Measurements from ENCODE around the gene CDK18.
"Not testable (repeated sequence)": the region's sequence is repeated elsewhere in the genome, so short reads cannot be mapped to it uniquely, and the experiment has no call there.

Gene CDK18

DNA sequence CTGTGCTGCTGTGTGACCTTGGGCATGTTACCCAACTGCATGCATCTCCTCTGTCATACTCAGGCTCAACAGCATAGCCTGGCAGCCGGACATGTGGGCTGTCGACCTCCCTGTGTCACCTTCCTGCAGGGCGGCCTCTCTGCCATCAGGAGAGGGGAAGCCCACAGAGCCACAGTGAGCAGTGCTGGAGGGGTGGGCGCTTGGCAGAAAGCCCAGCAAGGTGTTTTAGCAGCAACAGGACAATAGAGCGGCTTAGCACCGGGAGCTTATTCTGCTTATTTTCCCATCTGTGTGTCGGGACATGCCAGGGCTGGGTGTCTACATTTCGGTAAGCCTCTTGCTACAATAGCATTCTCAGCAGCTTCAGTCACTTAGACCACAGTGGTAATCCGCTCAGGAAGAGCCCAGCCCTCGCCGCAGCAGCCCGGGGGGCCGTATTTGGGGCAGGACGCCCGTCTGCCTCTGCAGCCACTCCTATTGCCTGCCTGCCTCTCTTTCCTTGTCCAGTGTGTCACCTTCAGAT lies 22.8 kb upstream of the CDK18 start:
- H3K9me3 ChIP-seq (ENCODE audit: control insufficient read depth in 1 of 2, low read length in 2 of 2), result no peaks in the 10 kb centered on the region
- H3K27ac ChIP-seq (ENCODE audit: low read length), result no peak overlapping the region
- no peak overlapping the region for H3K4me3 ChIP-seq (ENCODE audit: low read depth in 1 of 2, low read length in 2 of 2)
- H3K36me3 ChIP-seq (ENCODE audit: control insufficient read depth in 1 of 2, insufficient read depth in 2 of 2, low read length in 2 of 2), result no peaks in the 10 kb centered on the region
- H3K4me1 ChIP-seq (ENCODE audit: control insufficient read depth in 1 of 2, insufficient read depth in 2 of 2, low read length in 2 of 2), result no peaks in the 10 kb centered on the region
- H3K27me3 ChIP-seq (ENCODE audit: low read depth, low read length), result peaks cover 9% of the 10 kb centered on the region

DNA sequence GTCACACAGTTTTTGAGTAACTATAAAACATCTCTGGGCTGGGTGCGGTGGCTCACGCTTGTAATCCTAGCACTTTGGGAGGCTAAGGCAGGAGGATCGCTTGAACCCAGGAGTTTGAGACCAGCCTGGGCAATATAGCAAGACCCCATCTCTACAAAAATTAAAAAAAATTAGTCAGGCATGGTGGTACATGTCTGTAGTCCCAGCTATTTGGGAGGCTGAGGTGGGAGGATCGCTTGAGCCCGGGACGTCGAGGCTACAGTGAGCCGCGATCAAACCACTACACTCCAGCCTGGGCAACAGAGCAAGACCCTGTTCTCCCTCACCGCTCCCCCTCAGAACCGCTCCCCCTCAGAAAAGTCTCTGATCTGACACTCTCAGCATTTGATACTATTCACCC lies 21.9 kb upstream of the CDK18 start:
- H3K4me1 ChIP-seq (ENCODE audit: control insufficient read depth in 1 of 2, insufficient read depth in 2 of 2, low read length in 2 of 2); H3K36me3 ChIP-seq (ENCODE audit: control insufficient read depth in 1 of 2, insufficient read depth in 2 of 2, low read length in 2 of 2); H3K9me3 ChIP-seq (ENCODE audit: control insufficient read depth in 1 of 2, low read length in 2 of 2); H3K4me3 ChIP-seq (ENCODE audit: low read depth in 1 of 2, low read length in 2 of 2); H3K27me3 ChIP-seq (ENCODE audit: low read depth, low read length); H3K27ac ChIP-seq (ENCODE audit: low read length): not testable (repeated sequence)

DNA sequence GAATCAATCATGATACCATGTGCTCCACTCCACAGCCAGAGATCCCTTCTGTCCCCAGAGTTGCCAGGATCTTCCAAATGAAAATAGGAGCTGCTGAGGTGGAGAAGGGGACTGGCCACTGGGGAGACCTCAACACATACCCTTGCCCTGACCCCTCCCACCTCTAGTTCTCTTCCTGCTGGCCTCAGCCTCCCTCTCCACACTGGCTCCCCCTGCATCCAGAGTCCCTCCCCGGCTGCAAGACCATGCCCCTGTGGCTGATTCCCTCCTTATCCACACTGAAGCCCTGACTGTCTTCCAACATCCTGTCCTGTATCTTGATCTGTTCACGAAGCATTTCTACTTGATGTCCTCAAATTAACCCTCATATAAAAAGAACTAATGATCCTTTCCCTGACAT lies 21.1 kb upstream of the CDK18 start:
- peaks cover 9% of the 10 kb centered on the region for H3K27me3 ChIP-seq (ENCODE audit: low read depth, low read length)
- H3K27ac ChIP-seq (ENCODE audit: low read length), result no peak overlapping the region
- no peaks in the 10 kb centered on the region for H3K36me3 ChIP-seq (ENCODE audit: control insufficient read depth in 1 of 2, insufficient read depth in 2 of 2, low read length in 2 of 2)
- H3K9me3 ChIP-seq (ENCODE audit: control insufficient read depth in 1 of 2, low read length in 2 of 2), result no peaks in the 10 kb centered on the region
- H3K4me3 ChIP-seq (ENCODE audit: low read depth in 1 of 2, low read length in 2 of 2), result no peak overlapping the region
- no peaks in the 10 kb centered on the region for H3K4me1 ChIP-seq (ENCODE audit: control insufficient read depth in 1 of 2, insufficient read depth in 2 of 2, low read length in 2 of 2)

DNA sequence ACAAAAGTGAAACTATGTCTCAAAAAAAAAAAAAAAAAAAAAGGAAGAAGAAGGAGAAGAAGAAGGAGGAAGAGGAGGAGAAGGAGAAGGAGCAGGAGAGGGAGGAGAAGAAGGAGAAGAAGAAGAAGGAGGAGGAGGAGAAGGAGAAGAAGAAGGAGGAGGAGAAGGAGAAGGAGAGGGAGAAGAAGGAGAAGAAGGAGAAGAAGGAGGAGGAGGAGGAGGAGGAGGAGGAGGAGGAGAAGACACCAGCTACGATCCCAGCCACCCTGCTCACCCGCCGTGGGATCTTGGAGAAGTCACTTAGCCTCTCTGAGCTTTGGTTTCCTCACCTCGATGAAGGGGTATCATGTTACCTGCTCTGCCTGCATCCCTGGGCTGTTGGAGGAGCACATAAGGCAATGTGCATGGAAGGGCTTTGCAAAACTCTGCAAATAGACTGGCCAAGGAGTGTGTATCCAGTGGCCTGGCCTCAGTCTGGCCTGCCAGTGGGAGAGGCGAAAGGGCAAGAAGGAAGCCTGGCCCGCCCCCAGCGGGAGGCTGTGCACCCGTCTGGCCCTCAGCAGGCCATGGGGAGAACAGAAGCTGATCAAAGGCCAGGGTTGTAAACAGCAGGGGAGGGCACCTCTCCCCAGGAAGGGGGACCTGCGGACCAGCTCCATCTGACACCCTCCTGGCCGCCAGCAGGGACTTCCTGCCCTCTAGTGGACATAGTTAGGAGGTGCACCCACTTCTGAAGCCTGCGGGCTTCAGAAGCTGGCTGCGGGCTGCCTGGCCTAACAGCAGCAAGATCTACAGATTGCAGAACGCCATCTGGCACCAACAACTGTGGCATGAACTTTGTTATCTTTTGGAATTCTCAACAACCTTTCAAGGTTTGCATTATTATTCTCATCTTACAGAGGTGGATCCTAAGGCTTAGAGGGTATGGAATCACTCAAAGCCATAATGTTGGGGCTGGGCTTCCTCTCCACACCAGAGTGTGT lies 19.2 kb upstream of the CDK18 start:
- Histone ChIP-seq H3K4me3 (ENCODE audit: low read depth in 1 of 2, low read length in 2 of 2) (no peak overlapping the region), H3K27me3 (ENCODE audit: low read depth, low read length) (peaks cover 9% of the 10 kb centered on the region), H3K27ac (ENCODE audit: low read length) (no peak overlapping the region), H3K36me3 (ENCODE audit: control insufficient read depth in 1 of 2, insufficient read depth in 2 of 2, low read length in 2 of 2) (no peaks in the 10 kb centered on the region), H3K4me1 (ENCODE audit: control insufficient read depth in 1 of 2, insufficient read depth in 2 of 2, low read length in 2 of 2) (no peaks in the 10 kb centered on the region), H3K9me3 (ENCODE audit: control insufficient read depth in 1 of 2, low read length in 2 of 2) (no peaks in the 10 kb centered on the region)

DNA sequence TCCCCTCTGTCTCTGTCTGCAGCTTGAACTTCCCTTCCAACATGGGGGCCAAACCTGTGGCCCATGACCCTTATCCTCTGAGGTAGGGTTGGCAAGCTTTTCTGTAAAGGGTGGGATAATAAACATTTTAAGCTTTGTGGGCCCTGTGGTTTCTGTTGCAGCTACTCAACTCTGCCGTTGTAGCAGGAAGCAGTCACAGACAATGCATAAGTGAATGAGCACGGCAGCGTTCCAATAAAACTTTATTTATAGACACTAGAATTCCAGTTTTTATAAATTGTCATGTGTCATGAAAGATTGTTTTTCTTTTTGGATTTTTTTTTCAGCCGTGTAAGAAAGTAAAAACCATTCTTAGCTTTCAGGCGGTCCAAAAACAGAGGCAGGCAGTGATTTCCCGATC lies 18.2 kb upstream of the CDK18 start:
- Histone ChIP-seq H3K36me3 (ENCODE audit: control insufficient read depth in 1 of 2, insufficient read depth in 2 of 2, low read length in 2 of 2) (no peaks in the 10 kb centered on the region), H3K4me3 (ENCODE audit: low read depth in 1 of 2, low read length in 2 of 2) (no peak overlapping the region), H3K27ac (ENCODE audit: low read length) (no peak overlapping the region), H3K9me3 (ENCODE audit: control insufficient read depth in 1 of 2, low read length in 2 of 2) (no peaks in the 10 kb centered on the region), H3K4me1 (ENCODE audit: control insufficient read depth in 1 of 2, insufficient read depth in 2 of 2, low read length in 2 of 2) (no peaks in the 10 kb centered on the region), H3K27me3 (ENCODE audit: low read depth, low read length) (peaks cover 7% of the 10 kb centered on the region)

DNA sequence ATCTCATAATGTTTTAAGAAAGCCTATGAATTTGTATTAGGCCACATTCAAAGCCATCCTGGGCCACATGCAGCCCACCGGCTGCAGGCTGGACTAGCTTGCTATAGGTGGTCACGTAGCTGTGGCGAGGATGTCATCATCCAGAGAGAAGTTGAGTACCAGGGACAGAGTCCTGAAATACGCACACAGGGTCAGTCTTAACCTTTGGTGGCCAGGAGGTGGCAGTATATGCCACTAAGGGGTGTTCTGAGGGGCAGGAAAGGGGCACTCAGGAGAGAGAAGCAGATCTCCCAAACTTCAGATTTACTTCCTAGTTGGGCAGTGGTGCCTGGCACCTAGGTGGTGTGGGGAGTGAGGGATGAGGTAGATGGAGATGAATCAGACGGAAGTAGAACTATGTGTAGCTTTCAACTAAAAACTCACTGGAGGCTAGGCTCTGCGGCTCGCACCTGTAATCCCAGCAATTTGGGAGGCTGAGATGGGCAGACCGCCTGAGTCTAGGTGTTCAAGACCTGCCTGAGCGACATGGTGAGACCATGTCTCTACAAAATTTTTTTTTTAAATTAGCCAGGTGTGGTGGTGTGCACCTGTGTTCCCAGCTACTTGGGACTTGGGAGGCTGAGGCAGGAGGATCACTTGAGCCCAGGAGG lies 16.3 kb upstream of the CDK18 start:
- Histone ChIP-seq H3K4me3 (ENCODE audit: low read depth in 1 of 2, low read length in 2 of 2) (no peak overlapping the region), H3K27me3 (ENCODE audit: low read depth, low read length) (no peaks in the 10 kb centered on the region), H3K27ac (ENCODE audit: low read length) (no peak overlapping the region)

DNA sequence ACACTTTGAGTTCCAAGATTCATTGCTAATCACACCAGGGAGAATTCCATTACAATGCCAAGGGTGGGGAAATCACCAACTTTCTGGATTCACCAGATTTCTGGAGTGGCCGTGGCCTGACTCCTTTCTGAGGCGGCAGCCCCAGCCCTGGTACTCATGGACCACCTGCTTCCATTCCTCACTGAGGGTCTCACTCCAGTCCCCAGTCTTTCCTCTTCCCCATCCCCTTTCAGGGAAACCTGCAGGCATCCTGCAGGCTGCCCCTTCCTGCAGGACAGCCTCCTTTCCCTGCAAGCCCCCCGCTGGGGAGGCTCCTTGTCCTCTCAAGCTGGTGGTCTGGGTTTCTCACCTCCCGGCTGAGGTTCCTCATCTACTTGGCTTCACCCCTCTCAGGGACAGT lies 12.7 kb upstream of the CDK18 start:
- no peaks in the 10 kb centered on the region for H3K27me3 ChIP-seq (ENCODE audit: low read depth, low read length)
- no peak overlapping the region for H3K4me3 ChIP-seq (ENCODE audit: low read depth in 1 of 2, low read length in 2 of 2)
- H3K4me1 ChIP-seq (ENCODE audit: control insufficient read depth in 1 of 2, insufficient read depth in 2 of 2, low read length in 2 of 2), result peaks cover 9 to 22% of the 10 kb centered on the region in 2 donors
- H3K9me3 ChIP-seq (ENCODE audit: control insufficient read depth in 1 of 2, low read length in 2 of 2), result no peaks in the 10 kb centered on the region
- no peaks in the 10 kb centered on the region for H3K36me3 ChIP-seq (ENCODE audit: control insufficient read depth in 1 of 2, insufficient read depth in 2 of 2, low read length in 2 of 2)
- H3K27ac ChIP-seq (ENCODE audit: low read length), result no peak overlapping the region

More for the DNA sequence above, 16.3 kb upstream of the CDK18 start:
- Histone ChIP-seq H3K9me3 (ENCODE audit: control insufficient read depth in 1 of 2, low read length in 2 of 2) (no peaks in the 10 kb centered on the region), H3K4me1 (ENCODE audit: control insufficient read depth in 1 of 2, insufficient read depth in 2 of 2, low read length in 2 of 2) (peaks cover 0 to 13% of the 10 kb centered on the region in 2 donors), H3K36me3 (ENCODE audit: control insufficient read depth in 1 of 2, insufficient read depth in 2 of 2, low read length in 2 of 2) (no peaks in the 10 kb centered on the region)

DNA sequence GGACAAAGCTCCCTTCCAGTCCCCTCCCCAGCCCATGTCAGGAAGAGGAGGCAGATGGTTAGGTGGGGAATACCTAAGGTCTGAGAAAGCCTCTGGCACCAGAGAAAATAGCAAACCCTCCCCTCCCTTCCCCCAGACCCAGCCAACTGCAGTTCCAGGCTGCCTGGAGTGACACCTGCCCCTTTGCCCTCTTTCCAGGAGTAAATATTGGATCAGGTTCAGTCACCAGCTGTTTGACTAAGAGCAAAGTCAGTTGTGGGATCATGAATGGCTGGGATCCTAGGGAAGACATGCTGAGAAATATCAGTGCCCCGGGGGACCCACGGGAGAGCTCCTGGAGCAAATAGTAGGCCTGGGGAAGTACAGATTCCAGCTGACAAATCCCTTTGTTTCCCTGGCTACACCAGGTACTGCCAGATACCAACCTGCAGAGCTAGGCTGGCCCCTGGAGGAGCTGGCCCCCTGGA lies 12.2 kb upstream of the CDK18 start:
- Histone ChIP-seq H3K4me3 (ENCODE audit: low read depth in 1 of 2, low read length in 2 of 2) (no peak overlapping the region), H3K27me3 (ENCODE audit: low read depth, low read length) (no peaks in the 10 kb centered on the region), H3K9me3 (ENCODE audit: control insufficient read depth in 1 of 2, low read length in 2 of 2) (no peaks in the 10 kb centered on the region), H3K27ac (ENCODE audit: low read length) (no peak overlapping the region), H3K4me1 (ENCODE audit: control insufficient read depth in 1 of 2, insufficient read depth in 2 of 2, low read length in 2 of 2) (peaks cover 9 to 22% of the 10 kb centered on the region in 2 donors), H3K36me3 (ENCODE audit: control insufficient read depth in 1 of 2, insufficient read depth in 2 of 2, low read length in 2 of 2) (no peaks in the 10 kb centered on the region)

DNA sequence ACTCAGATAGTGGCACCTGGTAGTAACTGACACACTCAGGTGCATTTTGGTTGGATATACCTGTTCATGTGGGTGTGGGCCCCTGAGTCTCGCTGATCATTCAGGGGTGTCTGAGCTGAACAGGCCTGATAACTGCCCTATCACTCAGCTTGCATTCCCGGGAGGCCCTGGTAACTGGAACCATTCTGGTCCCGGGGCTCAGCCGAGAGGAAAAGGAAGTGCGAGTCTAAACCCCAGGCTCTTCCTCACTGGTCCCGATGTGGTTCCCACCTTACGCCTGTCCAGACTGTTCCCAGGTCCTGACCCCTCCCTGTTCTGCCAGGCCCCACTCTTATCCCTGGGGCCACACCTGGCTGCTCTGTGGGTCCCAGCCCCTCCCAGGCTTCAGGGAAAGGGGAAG lies 11.7 kb upstream of the CDK18 start:
- H3K4me3 ChIP-seq (ENCODE audit: low read depth in 1 of 2, low read length in 2 of 2), result no peak overlapping the region
- no peak overlapping the region for H3K27ac ChIP-seq (ENCODE audit: low read length)
- no peaks in the 10 kb centered on the region for H3K9me3 ChIP-seq (ENCODE audit: control insufficient read depth in 1 of 2, low read length in 2 of 2)
- no peaks in the 10 kb centered on the region for H3K27me3 ChIP-seq (ENCODE audit: low read depth, low read length)
- no peaks in the 10 kb centered on the region for H3K36me3 ChIP-seq (ENCODE audit: control insufficient read depth in 1 of 2, insufficient read depth in 2 of 2, low read length in 2 of 2)
- peaks cover 9 to 22% of the 10 kb centered on the region in 2 donors for H3K4me1 ChIP-seq (ENCODE audit: control insufficient read depth in 1 of 2, insufficient read depth in 2 of 2, low read length in 2 of 2)

DNA sequence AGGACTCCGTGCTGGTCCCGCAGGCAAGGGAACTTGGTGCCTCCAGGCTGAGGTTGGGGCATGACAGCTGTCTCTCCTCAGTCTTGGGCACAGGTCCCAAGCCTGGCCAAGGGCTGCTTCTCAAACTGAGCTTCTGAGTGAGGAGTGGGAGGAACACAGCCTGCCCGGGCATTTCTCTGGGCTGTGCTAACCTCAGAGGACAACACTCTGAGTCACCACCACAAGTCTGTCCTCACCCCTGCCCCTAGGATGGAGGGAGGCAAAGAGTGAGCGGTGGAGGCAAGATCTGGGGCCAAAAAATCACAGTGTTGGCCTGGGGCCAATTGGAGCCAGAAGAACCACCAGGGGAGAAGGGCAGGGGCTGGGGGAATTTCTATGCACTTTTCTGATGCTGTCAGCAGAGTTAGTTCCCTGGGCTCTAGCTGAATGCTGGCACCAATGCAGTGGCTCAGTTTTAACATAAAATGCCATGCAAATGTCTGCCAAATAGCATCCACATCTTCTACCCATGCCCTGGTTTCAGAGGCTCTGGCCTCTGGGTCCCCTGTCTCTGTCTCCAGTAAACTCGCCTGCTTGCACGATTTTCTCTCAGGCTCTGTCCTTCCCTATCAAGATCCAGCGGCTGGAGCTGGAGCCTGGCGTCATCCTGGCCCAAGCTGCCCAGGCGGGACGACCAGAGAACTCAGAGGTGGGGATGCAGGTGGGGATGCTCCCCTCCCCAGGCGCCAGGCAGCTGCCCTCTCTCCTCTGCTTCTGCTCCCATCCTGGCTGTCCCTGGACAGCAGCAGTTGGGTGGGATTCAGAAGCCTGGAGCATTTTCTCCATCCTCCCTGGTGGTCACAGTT lies 11.0 kb upstream of the CDK18 start:
- no peaks in the 10 kb centered on the region for H3K9me3 ChIP-seq (ENCODE audit: control insufficient read depth in 1 of 2, low read length in 2 of 2)
- peaks cover 9 to 22% of the 10 kb centered on the region in 2 donors for H3K4me1 ChIP-seq (ENCODE audit: control insufficient read depth in 1 of 2, insufficient read depth in 2 of 2, low read length in 2 of 2)
- H3K27ac ChIP-seq (ENCODE audit: low read length), result no peak overlapping the region
- H3K4me3 ChIP-seq (ENCODE audit: low read depth in 1 of 2, low read length in 2 of 2), result no peak overlapping the region
- no peaks in the 10 kb centered on the region for H3K36me3 ChIP-seq (ENCODE audit: control insufficient read depth in 1 of 2, insufficient read depth in 2 of 2, low read length in 2 of 2)
- H3K27me3 ChIP-seq (ENCODE audit: low read depth, low read length), result no peaks in the 10 kb centered on the region

DNA sequence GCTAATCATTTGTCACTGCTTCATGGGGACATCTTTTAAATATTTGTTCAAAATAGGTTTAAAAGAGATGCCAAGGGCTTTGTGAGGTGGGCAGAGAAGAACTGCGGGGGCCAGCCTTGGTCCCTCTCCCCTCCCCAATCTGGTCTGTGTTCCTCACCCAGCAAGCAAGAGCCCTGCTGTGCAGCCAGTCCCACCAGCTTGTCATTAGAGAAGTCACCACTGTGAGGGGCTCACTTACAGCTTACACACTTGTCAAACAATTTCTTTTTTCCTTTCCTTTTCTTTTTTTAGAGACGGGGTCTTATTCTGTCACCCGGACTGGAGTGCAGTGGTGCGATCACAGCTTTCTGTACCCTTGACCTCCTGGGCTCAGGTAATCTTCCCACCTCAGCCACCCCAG lies 10.4 kb upstream of the CDK18 start:
- no peaks in the 10 kb centered on the region for H3K36me3 ChIP-seq (ENCODE audit: control insufficient read depth in 1 of 2, insufficient read depth in 2 of 2, low read length in 2 of 2)
- peaks cover 9 to 22% of the 10 kb centered on the region in 2 donors for H3K4me1 ChIP-seq (ENCODE audit: control insufficient read depth in 1 of 2, insufficient read depth in 2 of 2, low read length in 2 of 2)
- no peaks in the 10 kb centered on the region for H3K27me3 ChIP-seq (ENCODE audit: low read depth, low read length)
- H3K4me3 ChIP-seq (ENCODE audit: low read depth in 1 of 2, low read length in 2 of 2), result no peak overlapping the region
- H3K27ac ChIP-seq (ENCODE audit: low read length), result no peak overlapping the region
- H3K9me3 ChIP-seq (ENCODE audit: control insufficient read depth in 1 of 2, low read length in 2 of 2), result no peaks in the 10 kb centered on the region
